Measurements from ENCODE around the gene ARHGAP22. TPM values are rescaled to one million over a fixed set of nuclear protein-coding genes. Genes with fewer than 3 reads are reported as not detected.

Gene ARHGAP22
- total RNA-seq, 1 donor from 2014 or later: 1.2 TPM

DNA sequence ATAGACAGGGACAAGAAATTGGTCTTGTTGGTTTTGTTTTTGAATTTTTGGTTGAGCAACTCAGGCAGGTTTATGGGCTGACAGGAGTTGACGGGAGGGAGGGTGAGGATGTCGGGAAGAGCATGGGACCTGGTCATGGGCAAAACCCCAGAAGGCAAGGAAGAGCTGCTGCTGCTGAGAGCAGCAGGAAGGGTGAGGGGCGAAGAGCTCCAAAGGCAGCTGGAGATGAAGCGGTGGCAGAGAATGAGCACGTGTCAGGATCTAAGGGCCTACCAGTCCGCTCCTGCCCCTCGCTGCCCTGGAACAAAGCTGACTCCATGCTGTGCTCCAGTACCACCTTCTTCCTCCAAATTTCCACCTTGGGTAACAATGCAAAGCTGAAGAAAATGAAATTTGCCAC is 84.3 kb downstream of the ARHGAP22 start:
- Mint-ChIP-seq H3K4me3 (no peak overlapping the region), H3K27ac (no peak overlapping the region), H3K36me3 (ENCODE audit: low read depth) (no peaks in the 10 kb centered on the region), H3K4me1 (ENCODE audit: low read depth) (no peaks in the 10 kb centered on the region), H3K27me3 (ENCODE audit: insufficient read depth) (peaks cover 38% of the 10 kb centered on the region), H3K9me3 (no peaks in the 10 kb centered on the region)
- no peak for DNase-seq (ENCODE audit: low spot score)
- intact Hi-C loops (cut with micrococcal nuclease): no loop called here

- DNase-seq (ENCODE audit: low spot score): no peak
- peaks cover 2% of the 10 kb centered on the region for H3K9me3 Mint-ChIP-seq
- H3K4me3 Mint-ChIP-seq: no peak overlapping the region
- no peak overlapping the region for H3K27ac Mint-ChIP-seq
- peaks cover 34% of the 10 kb centered on the region for H3K27me3 Mint-ChIP-seq (ENCODE audit: insufficient read depth)
- H3K36me3 Mint-ChIP-seq (ENCODE audit: low read depth): no peaks in the 10 kb centered on the region
- intact Hi-C loops (cut with micrococcal nuclease): no loop called here
- no peaks in the 10 kb centered on the region for H3K4me1 Mint-ChIP-seq (ENCODE audit: low read depth)
These were observed 84.7 kb downstream of the ARHGAP22 start for GRCh38 chr10:48520184-48520506.

GRCh38 chr10:48519481-48520183 is 85.2 kb downstream of the ARHGAP22 start:
- no peak overlapping the region for H3K4me3 Mint-ChIP-seq

DNA sequence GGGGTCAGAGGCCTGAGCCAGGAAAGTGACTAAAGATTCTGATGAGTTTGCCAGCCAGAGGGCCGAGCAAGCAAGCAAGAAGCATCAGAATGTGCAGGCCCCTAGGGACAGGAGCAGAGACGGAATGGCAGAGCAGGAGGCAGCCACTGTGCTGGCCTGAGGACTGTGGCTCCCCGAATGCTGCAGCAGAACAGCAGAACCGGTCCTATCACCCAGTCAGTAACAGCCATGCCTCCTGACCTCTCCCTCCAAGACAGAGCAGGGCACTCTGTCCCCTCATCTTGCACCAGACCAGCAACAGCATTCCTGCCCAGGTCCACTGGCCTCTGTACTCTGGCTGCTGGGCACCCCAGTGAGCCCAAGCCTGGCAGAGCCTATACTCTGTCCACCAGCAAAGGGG is 85.9 kb downstream of the ARHGAP22 start:
- intact Hi-C loops (cut with micrococcal nuclease): no loop called here
- Mint-ChIP-seq H3K4me3 (no peak overlapping the region), H3K27me3 (ENCODE audit: insufficient read depth) (peaks cover 26% of the 10 kb centered on the region)

More at GRCh38 chr10:48519481-48520183, 85.2 kb downstream of the ARHGAP22 start:
- Mint-ChIP-seq H3K27ac (no peak overlapping the region), H3K27me3 (ENCODE audit: insufficient read depth) (peaks cover 28% of the 10 kb centered on the region), H3K9me3 (peaks cover 4% of the 10 kb centered on the region), H3K36me3 (ENCODE audit: low read depth) (no peaks in the 10 kb centered on the region), H3K4me1 (ENCODE audit: low read depth) (no peaks in the 10 kb centered on the region)
- DNase-seq (ENCODE audit: low spot score): no peak
- intact Hi-C loops (cut with micrococcal nuclease): no loop called here

GRCh38 chr10:48517911-48518811 is 86.7 kb downstream of the ARHGAP22 start:
- H3K27ac Mint-ChIP-seq: no peak overlapping the region
- peaks cover 7% of the 10 kb centered on the region for H3K9me3 Mint-ChIP-seq
- intact Hi-C loops (cut with micrococcal nuclease): no loop called here
- H3K4me3 Mint-ChIP-seq: no peak overlapping the region
- H3K27me3 Mint-ChIP-seq (ENCODE audit: insufficient read depth): peaks cover 26% of the 10 kb centered on the region
- H3K36me3 Mint-ChIP-seq (ENCODE audit: low read depth): no peaks in the 10 kb centered on the region
- no peaks in the 10 kb centered on the region for H3K4me1 Mint-ChIP-seq (ENCODE audit: low read depth)
- DNase-seq (ENCODE audit: low spot score): no peak

More for the DNA sequence above, 85.9 kb downstream of the ARHGAP22 start:
- Mint-ChIP-seq H3K36me3 (ENCODE audit: low read depth) (no peaks in the 10 kb centered on the region), H3K27ac (no peak overlapping the region), H3K9me3 (peaks cover 5% of the 10 kb centered on the region), H3K4me1 (ENCODE audit: low read depth) (no peaks in the 10 kb centered on the region)
- no peak for DNase-seq (ENCODE audit: low spot score)

GRCh38 chr10:48517482-48517881 is 87.4 kb downstream of the ARHGAP22 start:
- intact Hi-C loops (cut with micrococcal nuclease): no loop called here
- H3K4me3 Mint-ChIP-seq: no peak overlapping the region
- no peaks in the 10 kb centered on the region for H3K36me3 Mint-ChIP-seq (ENCODE audit: low read depth)
- no peak for DNase-seq (ENCODE audit: low spot score)
- H3K27ac Mint-ChIP-seq: no peak overlapping the region
- H3K9me3 Mint-ChIP-seq: peaks cover 7% of the 10 kb centered on the region
- H3K27me3 Mint-ChIP-seq (ENCODE audit: insufficient read depth): peaks cover 22% of the 10 kb centered on the region
- H3K4me1 Mint-ChIP-seq (ENCODE audit: low read depth): no peaks in the 10 kb centered on the region

DNA sequence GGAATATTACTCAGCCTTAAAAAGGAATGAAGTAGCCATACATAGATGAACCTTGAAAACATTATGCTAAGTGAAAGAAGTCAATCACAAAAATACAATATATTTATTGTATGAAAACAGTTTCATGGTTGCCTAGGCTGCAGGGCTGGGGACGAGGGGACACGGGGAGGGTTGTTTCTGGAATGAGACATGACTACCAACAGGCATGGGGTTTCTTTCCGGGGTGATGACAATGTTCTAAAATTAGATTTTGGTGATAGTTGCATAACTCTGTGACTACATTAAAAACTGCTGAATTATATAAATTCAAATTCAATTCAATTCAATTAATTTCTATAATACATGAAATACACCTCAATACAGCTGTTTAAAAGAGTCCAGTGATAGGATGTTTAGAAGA is 88.0 kb downstream of the ARHGAP22 start:
- Mint-ChIP-seq H3K4me3 (no peak overlapping the region), H3K36me3 (ENCODE audit: low read depth) (no peaks in the 10 kb centered on the region), H3K9me3 (peaks cover 7% of the 10 kb centered on the region), H3K27me3 (ENCODE audit: insufficient read depth) (peaks cover 19% of the 10 kb centered on the region), H3K4me1 (ENCODE audit: low read depth) (no peaks in the 10 kb centered on the region), H3K27ac (no peak overlapping the region)
- intact Hi-C loops (cut with micrococcal nuclease): no loop called here
- no peak for DNase-seq (ENCODE audit: low spot score)

DNA sequence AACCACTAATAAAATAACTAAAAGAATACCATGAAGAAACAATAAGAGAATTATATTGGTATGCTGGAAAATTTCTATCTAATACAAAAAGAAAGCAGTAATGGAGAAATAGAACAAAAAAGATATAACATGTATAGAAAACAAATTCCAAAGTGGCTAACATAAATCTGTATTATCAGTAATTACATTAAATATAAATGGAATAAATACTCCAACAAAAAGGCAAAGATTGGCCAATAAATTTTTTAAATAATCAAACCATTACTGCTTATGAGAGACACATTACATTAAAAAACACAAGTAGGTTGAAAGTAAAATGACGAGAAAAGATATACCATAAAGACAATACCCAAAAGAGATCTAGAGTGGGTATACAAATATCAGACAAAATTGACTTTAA is 90.0 kb downstream of the ARHGAP22 start:
- Mint-ChIP-seq H3K9me3 (peaks cover 7% of the 10 kb centered on the region), H3K4me3 (no peak overlapping the region), H3K27ac (no peak overlapping the region), H3K4me1 (ENCODE audit: low read depth) (no peaks in the 10 kb centered on the region), H3K36me3 (ENCODE audit: low read depth) (no peaks in the 10 kb centered on the region), H3K27me3 (ENCODE audit: insufficient read depth) (peaks cover 10% of the 10 kb centered on the region)
- intact Hi-C loops (cut with micrococcal nuclease): no loop called here
- DNase-seq (ENCODE audit: low spot score): no peak

GRCh38 chr10:48514255-48514654 is 90.6 kb downstream of the ARHGAP22 start:
- H3K36me3 Mint-ChIP-seq (ENCODE audit: low read depth): no peaks in the 10 kb centered on the region
- H3K27me3 Mint-ChIP-seq (ENCODE audit: insufficient read depth): peaks cover 10% of the 10 kb centered on the region
- intact Hi-C loops (cut with micrococcal nuclease): no loop called here

GRCh38 chr10:48512861-48513260 is 92.0 kb downstream of the ARHGAP22 start:
- Mint-ChIP-seq H3K27ac (no peak overlapping the region), H3K36me3 (ENCODE audit: low read depth) (no peaks in the 10 kb centered on the region), H3K9me3 (peaks cover 7% of the 10 kb centered on the region), H3K27me3 (ENCODE audit: insufficient read depth) (peaks cover 6% of the 10 kb centered on the region), H3K4me1 (ENCODE audit: low read depth) (no peaks in the 10 kb centered on the region), H3K4me3 (no peak overlapping the region)
- DNase-seq (ENCODE audit: low spot score): no peak
- intact Hi-C loops (cut with micrococcal nuclease): no loop called here

More at GRCh38 chr10:48514255-48514654, 90.6 kb downstream of the ARHGAP22 start:
- DNase-seq (ENCODE audit: low spot score): no peak
- H3K4me1 Mint-ChIP-seq (ENCODE audit: low read depth): no peaks in the 10 kb centered on the region
- H3K27ac Mint-ChIP-seq: no peak overlapping the region
- peaks cover 7% of the 10 kb centered on the region for H3K9me3 Mint-ChIP-seq
- H3K4me3 Mint-ChIP-seq: no peak overlapping the region

DNA sequence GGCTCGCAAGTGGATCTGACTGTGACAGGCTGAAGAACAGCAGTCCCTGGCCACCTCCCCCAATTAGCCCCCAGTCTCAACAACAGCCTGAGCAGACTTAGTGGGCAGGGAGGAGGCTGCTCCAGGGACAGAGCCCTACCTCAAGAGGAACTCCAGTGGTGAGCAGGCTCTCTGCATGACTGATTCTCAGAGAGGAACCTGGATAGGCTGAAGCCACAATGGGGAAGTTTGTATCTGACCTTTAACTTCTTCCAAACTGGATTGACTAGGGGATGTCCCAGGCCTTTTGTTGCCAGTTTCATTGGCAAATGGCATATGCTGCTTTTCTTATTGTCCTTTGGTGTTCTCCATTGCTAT is 93.0 kb downstream of the ARHGAP22 start:
- intact Hi-C loops (cut with micrococcal nuclease): no loop called here
- Mint-ChIP-seq H3K27me3 (ENCODE audit: insufficient read depth) (peaks cover 6% of the 10 kb centered on the region), H3K4me1 (ENCODE audit: low read depth) (no peaks in the 10 kb centered on the region), H3K4me3 (no peak overlapping the region), H3K9me3 (peaks cover 7% of the 10 kb centered on the region), H3K36me3 (ENCODE audit: low read depth) (no peaks in the 10 kb centered on the region), H3K27ac (no peak overlapping the region)
- DNase-seq (ENCODE audit: low spot score): no peak

DNA sequence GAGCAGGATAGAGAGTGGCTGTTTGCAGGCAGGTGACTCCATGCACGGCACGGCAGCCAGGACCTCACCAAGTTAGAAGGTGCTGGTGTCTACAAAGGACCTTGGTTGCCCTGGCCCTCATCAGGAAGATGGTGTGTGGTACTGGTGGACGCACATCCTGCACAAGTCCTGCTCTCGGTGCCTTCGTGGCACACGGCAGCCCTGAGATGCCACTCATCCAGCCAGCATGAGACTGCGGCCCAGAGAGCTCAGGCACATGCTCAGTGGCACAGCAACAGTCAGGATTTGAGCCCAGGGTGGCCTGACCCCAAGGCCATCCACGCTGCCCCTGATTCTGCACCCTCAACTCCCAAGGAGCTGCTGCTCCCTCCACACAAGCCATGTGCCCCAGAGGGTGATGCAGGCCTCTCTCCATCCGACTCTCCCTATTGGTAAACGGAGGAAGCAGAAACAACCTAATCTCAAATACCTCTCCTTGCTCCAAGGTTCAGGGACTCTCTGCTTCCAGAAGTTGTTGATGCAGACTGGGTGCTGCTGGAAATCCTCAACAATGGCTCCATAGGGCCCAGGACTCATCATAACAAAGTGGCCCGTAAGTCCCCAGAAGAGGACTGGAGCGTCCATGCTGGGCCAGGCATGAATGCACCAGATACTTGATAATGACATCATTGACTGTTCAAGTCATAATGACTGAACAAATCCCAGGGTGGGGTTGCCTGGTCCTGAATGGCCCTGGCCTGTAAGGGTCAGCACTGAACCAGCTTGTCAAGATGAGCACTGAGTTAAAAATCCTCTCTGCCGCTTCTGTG is 93.6 kb downstream of the ARHGAP22 start:
- peaks cover 7% of the 10 kb centered on the region for H3K9me3 Mint-ChIP-seq
- H3K4me1 Mint-ChIP-seq (ENCODE audit: low read depth): no peaks in the 10 kb centered on the region
- DNase-seq (ENCODE audit: low spot score): no peak
- intact Hi-C loops (cut with micrococcal nuclease): no loop called here
- H3K27me3 Mint-ChIP-seq (ENCODE audit: insufficient read depth): peaks cover 6% of the 10 kb centered on the region
- no peak overlapping the region for H3K27ac Mint-ChIP-seq
- no peaks in the 10 kb centered on the region for H3K36me3 Mint-ChIP-seq (ENCODE audit: low read depth)
- no peak overlapping the region for H3K4me3 Mint-ChIP-seq
